NT2/D1 (cell line): ENCODE data around the gene HCN3.

Experiments used
- YY1 ChIP-seq: IDR thresholded peaks from 2 replicates; pipeline ENCODE4 v1.6.1; 2011; ENCODE audit not compliant: insufficient read length, insufficient read depth
- ZNF274 ChIP-seq: IDR thresholded peaks from 2 replicates; pipeline ENCODE4 v1.6.1; 2011; ENCODE audit warnings: mild to moderate bottlenecking, low read depth, low read length

- TF ChIP-seq YY1 (no peak), ZNF274 (no peak)
Observed at GRCh38 chr1:155247667-155248553, 29.4 kb upstream of the HCN3 start.
